MM.1S (cell line): ENCODE results near the gene STRA6.

Source experiments
- EZH2 ChIP-seq: fragments of 300-600 bp; sonication (generic); optimal IDR thresholded peaks from 2 replicates; pipeline ENCODE3; 2017; ENCODE audit warnings: low read depth, mild to moderate bottlenecking, antibody characterized with exemption, low read length, mixed read lengths
- EZH2phosphoT487 ChIP-seq: fragments of 300-600 bp; sonication (generic); IDR thresholded peaks from 2 replicates; pipeline ENCODE4 v1.6.1; 2018; ENCODE audit warnings: antibody characterized with exemption, low read length
- TF ChIP-seq, protein P1 (sequence below): fragments of 300-600 bp; sonication (generic); IDR thresholded peaks from 2 replicates; pipeline ENCODE4 v1.5.1; 2016; ENCODE audit warnings: antibody characterized with exemption, low read length, mixed read lengths

DNA sequence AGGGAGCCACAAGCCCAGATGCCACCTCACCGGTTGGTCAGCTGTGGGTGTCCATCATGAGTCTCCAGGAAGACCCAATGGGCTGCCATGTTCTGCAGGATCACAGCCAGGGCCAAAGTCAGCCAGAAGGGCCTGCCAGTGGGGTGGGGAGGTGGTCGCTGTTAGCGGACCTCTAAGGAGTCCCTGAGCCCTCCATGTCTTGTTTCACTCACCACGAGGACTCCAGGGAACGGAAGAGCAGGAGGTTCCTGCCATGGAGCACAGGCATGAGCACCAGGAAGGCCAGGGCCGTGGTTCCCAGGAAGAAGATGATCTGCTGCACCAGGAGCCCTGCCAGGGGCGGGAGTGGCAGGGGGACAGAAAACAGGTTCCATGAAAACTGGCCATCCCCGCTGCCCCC is 20.5 kb downstream of the STRA6 start:
- TF ChIP-seq, protein P1, sequence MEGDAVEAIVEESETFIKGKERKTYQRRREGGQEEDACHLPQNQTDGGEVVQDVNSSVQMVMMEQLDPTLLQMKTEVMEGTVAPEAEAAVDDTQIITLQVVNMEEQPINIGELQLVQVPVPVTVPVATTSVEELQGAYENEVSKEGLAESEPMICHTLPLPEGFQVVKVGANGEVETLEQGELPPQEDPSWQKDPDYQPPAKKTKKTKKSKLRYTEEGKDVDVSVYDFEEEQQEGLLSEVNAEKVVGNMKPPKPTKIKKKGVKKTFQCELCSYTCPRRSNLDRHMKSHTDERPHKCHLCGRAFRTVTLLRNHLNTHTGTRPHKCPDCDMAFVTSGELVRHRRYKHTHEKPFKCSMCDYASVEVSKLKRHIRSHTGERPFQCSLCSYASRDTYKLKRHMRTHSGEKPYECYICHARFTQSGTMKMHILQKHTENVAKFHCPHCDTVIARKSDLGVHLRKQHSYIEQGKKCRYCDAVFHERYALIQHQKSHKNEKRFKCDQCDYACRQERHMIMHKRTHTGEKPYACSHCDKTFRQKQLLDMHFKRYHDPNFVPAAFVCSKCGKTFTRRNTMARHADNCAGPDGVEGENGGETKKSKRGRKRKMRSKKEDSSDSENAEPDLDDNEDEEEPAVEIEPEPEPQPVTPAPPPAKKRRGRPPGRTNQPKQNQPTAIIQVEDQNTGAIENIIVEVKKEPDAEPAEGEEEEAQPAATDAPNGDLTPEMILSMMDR = no peak
- TF ChIP-seq EZH2 (no peak), EZH2phosphoT487 (no peak)
